Measurements from ENCODE around the gene ZDHHC18. TPM values are rescaled to one million over a fixed set of nuclear protein-coding genes. Genes with fewer than 3 reads are reported as not detected.
"Not testable (repeated sequence)": the region's sequence is repeated elsewhere in the genome, so short reads cannot be mapped to it uniquely, and the experiment has no call there.

The ZDHHC18 gene
- total RNA-seq, 4 donors from 2014 or later, result 10.5 to 36.9 (median 17.1) TPM

DNA sequence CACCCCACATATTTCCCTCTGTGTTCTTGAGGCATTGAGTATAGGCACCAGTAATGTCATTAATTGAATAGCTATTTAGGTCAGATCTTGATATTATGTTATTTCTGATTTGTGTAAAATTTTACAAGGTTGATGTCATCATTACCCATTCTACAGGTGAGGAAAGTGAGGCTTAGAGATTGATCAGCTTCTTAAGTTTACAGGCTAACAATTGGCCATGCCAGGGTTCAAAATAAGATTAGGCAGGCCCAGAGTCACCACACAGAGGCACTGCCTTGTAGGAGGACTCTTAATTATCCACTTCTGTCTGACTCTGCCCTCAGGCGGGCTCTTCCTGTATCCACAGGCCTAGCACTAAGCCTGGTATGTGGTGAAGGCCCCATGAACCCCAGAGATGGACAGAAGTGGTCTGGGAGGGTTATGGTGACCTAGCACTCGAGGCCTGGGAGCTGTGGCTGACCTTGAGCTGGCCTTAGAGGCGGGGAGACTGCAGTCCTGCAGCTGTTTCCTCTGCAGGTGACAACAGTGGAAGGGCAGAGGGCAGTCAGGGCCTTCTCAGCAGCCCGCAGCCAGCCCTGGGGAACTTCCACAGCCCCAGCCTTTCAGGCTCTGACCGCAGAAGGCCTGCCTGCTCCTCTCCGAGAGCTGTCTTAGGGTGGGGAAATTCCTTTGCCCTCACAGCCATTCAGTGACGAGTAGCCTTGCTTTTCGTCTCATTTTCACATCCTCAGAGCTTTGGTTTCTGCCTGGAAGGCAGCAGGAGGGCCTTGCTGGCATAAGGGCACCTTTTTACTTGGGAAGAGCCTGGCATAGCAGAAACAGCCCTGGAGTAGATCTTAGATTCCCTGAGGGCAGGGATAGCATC lies 12.2 kb downstream of the ZDHHC18 start:
- Histone ChIP-seq H3K27me3 (no peaks in the 10 kb centered on the region), H3K27ac (no peak overlapping the region), H3K4me3 (no peak overlapping the region), H3K9me3 (no peaks in the 10 kb centered on the region), H3K36me3 (peaks cover 0 to 97% of the 10 kb centered on the region in 2 donors), H3K4me1 (no peaks in the 10 kb centered on the region)
- no peak for TF ChIP-seq EP300 (IDR thresholded peaks at IDR 0.05)
- no peak for TF ChIP-seq POLR2AphosphoS5 (IDR thresholded peaks at IDR 0.05)
- no peak for TF ChIP-seq CTCF (IDR thresholded peaks at IDR 0.05)
- TF ChIP-seq POLR2A (IDR thresholded peaks at IDR 0.05), result no peak
- no peak for ATAC-seq
- 79% methylated on average over 5 of the region's 8 CpGs; no CpG with 5 or more reads in 1 of the 2 donors for WGBS, 2 donors (ENCODE audit: low coverage in 1 of 2)

DNA sequence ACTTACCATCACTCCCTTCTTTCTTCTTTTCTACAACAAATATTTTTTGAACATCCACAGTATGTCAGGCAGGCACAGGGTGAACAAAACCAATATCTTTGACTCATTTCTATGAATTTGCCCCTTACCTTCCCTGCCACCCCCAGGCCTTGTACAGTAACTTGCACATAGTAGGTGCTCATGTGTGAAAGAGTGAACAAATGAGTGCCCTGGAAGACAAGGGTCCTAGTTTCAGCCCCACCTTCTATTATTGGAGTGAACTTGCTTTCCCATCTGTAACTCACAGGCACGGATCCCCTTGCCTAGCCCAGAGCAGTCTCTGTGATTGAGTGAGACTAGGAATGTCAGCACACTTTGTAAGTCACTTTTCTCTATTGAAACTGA lies 12.8 kb downstream of the ZDHHC18 start:
- no peak overlapping the region for H3K27ac ChIP-seq
- WGBS, 2 donors (ENCODE audit: low coverage in 1 of 2), result 80% methylated on average over 1 of the region's 1 CpG; no CpG with 5 or more reads in 1 of the 2 donors
- peaks cover 0 to 97% of the 10 kb centered on the region in 2 donors for H3K36me3 ChIP-seq
- no peak for ATAC-seq
- no peaks in the 10 kb centered on the region for H3K9me3 ChIP-seq
- H3K4me1 ChIP-seq, result no peaks in the 10 kb centered on the region
- H3K4me3 ChIP-seq, result no peak overlapping the region
- TF ChIP-seq EP300 (IDR thresholded peaks at IDR 0.05) (no peak), CTCF (IDR thresholded peaks at IDR 0.05) (no peak), POLR2AphosphoS5 (IDR thresholded peaks at IDR 0.05) (no peak), POLR2A (IDR thresholded peaks at IDR 0.05) (no peak)
- H3K27me3 ChIP-seq, result no peaks in the 10 kb centered on the region

GRCh38 chr1:26839779-26840178 lies 13.3 kb downstream of the ZDHHC18 start:
- ATAC-seq, result no peak
- TF ChIP-seq CTCF (IDR thresholded peaks at IDR 0.05), result no peak
- no peak for TF ChIP-seq POLR2A (IDR thresholded peaks at IDR 0.05)
- no peak for TF ChIP-seq POLR2AphosphoS5 (IDR thresholded peaks at IDR 0.05)
- TF ChIP-seq EP300 (IDR thresholded peaks at IDR 0.05), result no peak
- H3K27ac ChIP-seq, result no peak overlapping the region
- H3K9me3 ChIP-seq, result no peaks in the 10 kb centered on the region
- no peaks in the 10 kb centered on the region for H3K4me1 ChIP-seq
- 82% methylated on average over 3 of the region's 6 CpGs; no CpG with 5 or more reads in 1 of the 2 donors for WGBS, 2 donors (ENCODE audit: low coverage in 1 of 2)
- no peaks in the 10 kb centered on the region for H3K27me3 ChIP-seq
- H3K4me3 ChIP-seq, result no peak overlapping the region
- peaks cover 0 to 96% of the 10 kb centered on the region in 2 donors for H3K36me3 ChIP-seq

- Histone ChIP-seq H3K36me3 (peaks cover 0 to 81% of the 10 kb centered on the region in 2 donors), H3K4me1 (peaks cover 0 to 17% (median 7%) of the 10 kb centered on the region in 3 donors), H3K4me3 (no peak overlapping the region), H3K27ac (no peak overlapping the region), H3K9me3 (no peaks in the 10 kb centered on the region), H3K27me3 (no peaks in the 10 kb centered on the region)
- TF ChIP-seq POLR2A (IDR thresholded peaks at IDR 0.05), result no peak
- TF ChIP-seq POLR2AphosphoS5 (IDR thresholded peaks at IDR 0.05), result no peak
- TF ChIP-seq CTCF (IDR thresholded peaks at IDR 0.05), result no peak
- no peak for TF ChIP-seq EP300 (IDR thresholded peaks at IDR 0.05)
- ATAC-seq, result no peak
- 84 to 85% methylated on average over 8 of the region's 13 CpGs for WGBS, 2 donors (ENCODE audit: low coverage in 1 of 2)
Observed at GRCh38 chr1:26844424-26845196, 18.1 kb downstream of the ZDHHC18 start.

GRCh38 chr1:26847826-26848225 lies 21.3 kb downstream of the ZDHHC18 start:
- not testable (repeated sequence) for H3K4me3 ChIP-seq, H3K9me3 ChIP-seq, ATAC-seq, H3K27ac ChIP-seq, H3K27me3 ChIP-seq
- 67 to 85% methylated on average over 1 to 4 of the region's 6 CpGs for WGBS, 2 donors (ENCODE audit: low coverage in 1 of 2)
- H3K4me1 ChIP-seq, result peaks cover 0 to 19% (median 7%) of the 10 kb centered on the region in 3 donors
- H3K36me3 ChIP-seq, result peaks cover 0 to 81% of the 10 kb centered on the region in 2 donors
